ENCODE data around the gene RIPK1.

DNA sequence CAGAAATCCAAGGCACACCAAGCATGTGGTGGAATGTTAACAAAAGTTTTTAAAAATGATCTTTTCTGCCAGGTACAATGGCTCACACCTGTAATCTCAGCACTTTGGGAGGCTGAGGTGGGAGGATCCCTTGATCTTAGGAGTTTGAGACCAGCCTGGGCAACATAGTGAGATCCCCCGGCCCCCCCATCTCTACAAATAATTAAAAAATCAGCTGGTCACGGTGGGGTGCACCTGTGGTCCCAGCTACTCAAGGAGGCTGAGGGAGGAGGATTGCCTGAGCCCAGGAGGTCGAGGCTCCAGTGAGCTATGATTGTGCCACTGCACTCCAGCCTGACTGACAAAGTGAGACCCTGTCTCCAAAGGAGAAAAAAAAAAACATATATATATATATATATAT lies 8.0 kb downstream of the RIPK1 start:
- TF ChIP-seq MXI1 (IDR thresholded peaks at IDR 0.05; ENCODE audit: low read depth, low read length) (no peak), FOSL2 (IDR thresholded peaks at IDR 0.05; ENCODE audit: borderline replicate concordance, low read depth) (no peak), RAD21 (IDR thresholded peaks at IDR 0.05; ENCODE audit: low read length) (no peak), EP300 (IDR thresholded peaks at IDR 0.05; ENCODE audit: borderline replicate concordance in 1 of 2, low read depth in 1 of 2, low read length in 1 of 2) (no peak), RFX5 (IDR thresholded peaks at IDR 0.05; ENCODE audit: low read length) (no peak), EZH2phosphoT487 (IDR thresholded peaks at IDR 0.05; ENCODE audit: borderline replicate concordance, low read depth) (no peak), RCOR1 (IDR thresholded peaks at IDR 0.05; ENCODE audit: low read length) (no peak)
- TF ChIP-seq, protein P1, sequence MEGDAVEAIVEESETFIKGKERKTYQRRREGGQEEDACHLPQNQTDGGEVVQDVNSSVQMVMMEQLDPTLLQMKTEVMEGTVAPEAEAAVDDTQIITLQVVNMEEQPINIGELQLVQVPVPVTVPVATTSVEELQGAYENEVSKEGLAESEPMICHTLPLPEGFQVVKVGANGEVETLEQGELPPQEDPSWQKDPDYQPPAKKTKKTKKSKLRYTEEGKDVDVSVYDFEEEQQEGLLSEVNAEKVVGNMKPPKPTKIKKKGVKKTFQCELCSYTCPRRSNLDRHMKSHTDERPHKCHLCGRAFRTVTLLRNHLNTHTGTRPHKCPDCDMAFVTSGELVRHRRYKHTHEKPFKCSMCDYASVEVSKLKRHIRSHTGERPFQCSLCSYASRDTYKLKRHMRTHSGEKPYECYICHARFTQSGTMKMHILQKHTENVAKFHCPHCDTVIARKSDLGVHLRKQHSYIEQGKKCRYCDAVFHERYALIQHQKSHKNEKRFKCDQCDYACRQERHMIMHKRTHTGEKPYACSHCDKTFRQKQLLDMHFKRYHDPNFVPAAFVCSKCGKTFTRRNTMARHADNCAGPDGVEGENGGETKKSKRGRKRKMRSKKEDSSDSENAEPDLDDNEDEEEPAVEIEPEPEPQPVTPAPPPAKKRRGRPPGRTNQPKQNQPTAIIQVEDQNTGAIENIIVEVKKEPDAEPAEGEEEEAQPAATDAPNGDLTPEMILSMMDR (IDR thresholded peaks at IDR 0.05), result no peak
- TF ChIP-seq, protein P2, sequence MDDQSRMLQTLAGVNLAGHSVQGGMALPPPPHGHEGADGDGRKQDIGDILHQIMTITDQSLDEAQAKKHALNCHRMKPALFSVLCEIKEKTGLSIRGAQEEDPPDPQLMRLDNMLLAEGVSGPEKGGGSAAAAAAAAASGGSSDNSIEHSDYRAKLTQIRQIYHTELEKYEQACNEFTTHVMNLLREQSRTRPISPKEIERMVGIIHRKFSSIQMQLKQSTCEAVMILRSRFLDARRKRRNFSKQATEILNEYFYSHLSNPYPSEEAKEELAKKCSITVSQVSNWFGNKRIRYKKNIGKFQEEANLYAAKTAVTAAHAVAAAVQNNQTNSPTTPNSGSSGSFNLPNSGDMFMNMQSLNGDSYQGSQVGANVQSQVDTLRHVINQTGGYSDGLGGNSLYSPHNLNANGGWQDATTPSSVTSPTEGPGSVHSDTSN (IDR thresholded peaks at IDR 0.05), result no peak

All from SK-N-SH (cell line).